Germinal center (tissue), 1 donor: Measurements from ENCODE around the gene TENM4.
"Not testable (repeated sequence)": the region's sequence is repeated elsewhere in the genome, so short reads cannot be mapped to it uniquely, and the experiment has no call there.

Experiments
- DNase-seq: peaks from one replicate; pipeline ENCODE4 v3.0.0; 2012; ENCODE audit warnings: mixed read lengths, low spot score

TENM4 gene

GRCh38 chr11:78638704-78639380 lies 802.0 kb downstream of the TENM4 start:
- no peak for DNase-seq

- not testable (repeated sequence) for DNase-seq
These were observed 803.3 kb downstream of the TENM4 start for GRCh38 chr11:78637527-78637926.

GRCh38 chr11:78635814-78636506 lies 804.9 kb downstream of the TENM4 start:
- no peak for DNase-seq

- DNase-seq = no peak
These were observed 807.1 kb downstream of the TENM4 start for GRCh38 chr11:78633516-78634310.

GRCh38 chr11:78630561-78631303 lies 810.1 kb downstream of the TENM4 start:
- no peak for DNase-seq

- no peak for DNase-seq
These were observed 810.7 kb downstream of the TENM4 start for GRCh38 chr11:78630155-78630554.

- no peak for DNase-seq
These were observed 818.2 kb downstream of the TENM4 start for GRCh38 chr11:78622666-78623065.

GRCh38 chr11:78620159-78620558 lies 820.7 kb downstream of the TENM4 start:
- no peak for DNase-seq

GRCh38 chr11:78615724-78616123 lies 825.1 kb downstream of the TENM4 start:
- no peak for DNase-seq

- DNase-seq = no peak
These were observed 827.4 kb downstream of the TENM4 start for GRCh38 chr11:78613378-78613813.

- no peak for DNase-seq
These were observed 828.0 kb downstream of the TENM4 start for GRCh38 chr11:78612721-78613377.

GRCh38 chr11:78609321-78609720 lies 831.5 kb downstream of the TENM4 start:
- not testable (repeated sequence) for DNase-seq

GRCh38 chr11:78607696-78608095 lies 833.1 kb downstream of the TENM4 start:
- DNase-seq = no peak

GRCh38 chr11:78606667-78607066 lies 834.2 kb downstream of the TENM4 start:
- DNase-seq = no peak

- no peak for DNase-seq
These were observed 835.5 kb downstream of the TENM4 start for GRCh38 chr11:78605296-78605695.

GRCh38 chr11:78603792-78604191 lies 837.0 kb downstream of the TENM4 start:
- no peak for DNase-seq
